Loucy (cell line): ENCODE data around the gene DHDDS.

Experiments
- CTCF ChIP-seq: fragments of 200-600 bp; sonication (generic); conservative IDR thresholded peaks from 2 replicates; pipeline ENCODE4 v1.5.1; 2014; ENCODE audit warnings: mild to moderate bottlenecking, antibody characterized with exemption, low read length
- EZH2phosphoT487 ChIP-seq: fragments of 200-600 bp; IDR thresholded peaks from 2 replicates; pipeline ENCODE4 v1.6.1; 2018; ENCODE audit warnings: antibody characterized with exemption, mild to moderate bottlenecking, moderate library complexity, borderline replicate concordance

- TF ChIP-seq EZH2phosphoT487 (no peak), CTCF (no peak)
Measured at GRCh38 chr1:26478988-26479387, 46.9 kb downstream of the DHDDS start.
